Esophagus muscularis mucosa (tissue), 4 donors: ENCODE data around the gene PIK3C2A. TPM values are rescaled to one million over a fixed set of nuclear protein-coding genes. Genes with fewer than 3 reads are reported as not detected.

Experiments
- DNase-seq: peaks from one replicate; pipeline ENCODE4 v3.0.0-alpha.2; 2017; ENCODE audit errors: extremely low spot score
- H3K27ac ChIP-seq, 4 donors: fragments of 200-600 bp; sonication (generic); replicated peaks in 1 of 4; 1 replicate in 3 of 4; 2 replicates in 1 of 4; pipeline ENCODE4 v1.5.1; 2016 to 2019; ENCODE audit warnings: mild to moderate bottlenecking in 1 of 4
- H3K27me3 ChIP-seq, 4 donors: fragments of 200-600 bp; sonication (generic); one replicate each; pipeline versions ENCODE4 v1.5.1 to v1.6.0; 2016 to 2019
- H3K36me3 ChIP-seq, 4 donors: fragments of 200-600 bp; sonication (generic); one replicate each; pipeline ENCODE4 v1.5.1; 2016 to 2019
- H3K4me1 ChIP-seq, 4 donors: fragments of 200-600 bp; sonication (generic); one replicate each; pipeline ENCODE4 v1.5.1; 2016 to 2019
- H3K4me3 ChIP-seq, 4 donors: fragments of 200-600 bp; sonication (generic); 1 replicate in 2 of 4; 2 replicates in 2 of 4; pipeline ENCODE4 v1.5.1; 2016 to 2019; ENCODE audit warnings: mild to moderate bottlenecking in 4 of 4, moderate library complexity in 1 of 4
- H3K9me3 ChIP-seq, 4 donors: fragments of 200-600 bp; sonication (generic); 1 replicate in 3 of 4; 2 replicates in 1 of 4; pipeline ENCODE4 v1.5.1; 2016 to 2019
- EP300 ChIP-seq: sonication (generic); formaldehyde crosslinking; IDR thresholded peaks from one replicate; pipeline ENCODE4 v1.6.1; 2017; ENCODE audit warnings: antibody characterized with exemption
- POLR2A ChIP-seq: fragments of 450-650 bp; IDR thresholded peaks from one replicate; pipeline ENCODE4 v1.6.1; 2017; ENCODE audit warnings: antibody characterized with exemption, moderate library complexity, mild to moderate bottlenecking, low read depth
- POLR2AphosphoS5 ChIP-seq, 2 donors: sonication (generic); formaldehyde crosslinking; IDR thresholded peaks; one replicate each; pipeline ENCODE4 v1.6.1; 2017; ENCODE audit warnings: antibody characterized with exemption in 2 of 2
- WGBS: methylation state at CpG from one replicate; pipeline ENCODE4 v1.1.5; 2018; 5-methylcytosine and 5-hydroxymethylcytosine counted together
- intact Hi-C: fragments of 100-400 bp; cut with DNase I; formaldehyde crosslinking; loops from one replicate; pipeline ENCODE4 v1.15.1; 2023
- total RNA-seq, 4 donors: library from RNA; depleted of rRNA; stranded (reverse); fragments of >200 nt; gene quantifications; one replicate each; pipeline versions ENCODE4 v1.1.0 to v1.2.1, GENCODE V29; 2016
- TF ChIP-seq, protein P1 (sequence below), 3 experiments: fragments of 200-600 bp in 2 of 3; fragments of 450-650 bp in 1 of 3; sonication (generic) in 2 of 3; IDR thresholded peaks; one replicate each; pipeline ENCODE4 v1.5.1; 2017 to 2019; ENCODE audit warnings: antibody characterized with exemption in 3 of 3, mild to moderate bottlenecking in 2 of 3, moderate library complexity in 1 of 3

The PIK3C2A gene
- total RNA-seq, 4 donors from 2014 or later: 62.1 to 85.3 (median 72.7) TPM

DNA sequence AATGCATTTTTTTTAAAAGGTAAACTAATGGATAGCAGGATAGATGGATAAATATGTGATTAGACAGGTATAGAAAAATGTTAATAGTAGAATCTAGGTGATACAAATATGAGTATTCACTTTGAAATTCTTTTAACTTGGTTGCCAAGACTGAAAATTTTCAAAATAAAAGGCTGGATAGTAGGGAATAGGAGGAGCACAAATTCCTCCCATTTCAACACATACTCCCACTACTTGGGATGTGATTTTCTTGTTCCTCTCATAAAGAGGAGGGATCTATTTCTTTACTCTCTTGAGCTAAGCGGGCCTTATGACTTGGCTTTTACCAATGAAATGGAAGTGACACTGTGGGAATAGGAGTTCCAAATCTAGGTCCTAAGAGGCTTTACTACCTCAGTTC lies 35.9 kb downstream of the PIK3C2A start:
- H3K4me1 ChIP-seq: peaks cover 14 to 21% (median 19%) of the 10 kb centered on the region in 4 donors
- TF ChIP-seq EP300 (no peak), POLR2A (no peak), POLR2AphosphoS5 (IDR thresholded peaks at IDR 0.05) (no peak)
- TF ChIP-seq, protein P1, sequence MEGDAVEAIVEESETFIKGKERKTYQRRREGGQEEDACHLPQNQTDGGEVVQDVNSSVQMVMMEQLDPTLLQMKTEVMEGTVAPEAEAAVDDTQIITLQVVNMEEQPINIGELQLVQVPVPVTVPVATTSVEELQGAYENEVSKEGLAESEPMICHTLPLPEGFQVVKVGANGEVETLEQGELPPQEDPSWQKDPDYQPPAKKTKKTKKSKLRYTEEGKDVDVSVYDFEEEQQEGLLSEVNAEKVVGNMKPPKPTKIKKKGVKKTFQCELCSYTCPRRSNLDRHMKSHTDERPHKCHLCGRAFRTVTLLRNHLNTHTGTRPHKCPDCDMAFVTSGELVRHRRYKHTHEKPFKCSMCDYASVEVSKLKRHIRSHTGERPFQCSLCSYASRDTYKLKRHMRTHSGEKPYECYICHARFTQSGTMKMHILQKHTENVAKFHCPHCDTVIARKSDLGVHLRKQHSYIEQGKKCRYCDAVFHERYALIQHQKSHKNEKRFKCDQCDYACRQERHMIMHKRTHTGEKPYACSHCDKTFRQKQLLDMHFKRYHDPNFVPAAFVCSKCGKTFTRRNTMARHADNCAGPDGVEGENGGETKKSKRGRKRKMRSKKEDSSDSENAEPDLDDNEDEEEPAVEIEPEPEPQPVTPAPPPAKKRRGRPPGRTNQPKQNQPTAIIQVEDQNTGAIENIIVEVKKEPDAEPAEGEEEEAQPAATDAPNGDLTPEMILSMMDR (IDR thresholded peaks at IDR 0.05): no peak
- peaks cover 3 to 24% (median 14%) of the 10 kb centered on the region in 4 donors for H3K36me3 ChIP-seq
- H3K4me3 ChIP-seq: no peak overlapping the region
- DNase-seq: no peak
- no peaks in the 10 kb centered on the region for H3K27me3 ChIP-seq
- no peaks in the 10 kb centered on the region for H3K9me3 ChIP-seq
- intact Hi-C loops: no loop called here
- WGBS: 95% methylated on average over 1 of the region's 1 CpG
- no peak overlapping the region for H3K27ac ChIP-seq

- H3K27ac ChIP-seq: peak overlapping the region in 1 of 4 donors; percentile 29
- H3K4me3 ChIP-seq: no peak overlapping the region
- 73% methylated on average over 2 of the region's 2 CpGs for WGBS
- peaks cover 3 to 25% (median 14%) of the 10 kb centered on the region in 4 donors for H3K36me3 ChIP-seq
- H3K4me1 ChIP-seq: peaks cover 14 to 21% (median 19%) of the 10 kb centered on the region in 4 donors
- TF ChIP-seq, protein P1 (IDR thresholded peaks at IDR 0.05): no peak
- no peak for TF ChIP-seq POLR2A
- TF ChIP-seq EP300: no peak
- no peak for TF ChIP-seq POLR2AphosphoS5 (IDR thresholded peaks at IDR 0.05)
- DNase-seq: no peak
- no peaks in the 10 kb centered on the region for H3K9me3 ChIP-seq
- no peaks in the 10 kb centered on the region for H3K27me3 ChIP-seq
- intact Hi-C loops: no loop called here
Observed at GRCh38 chr11:17171343-17171742, 36.4 kb downstream of the PIK3C2A start.

GRCh38 chr11:17169876-17170275 lies 37.9 kb downstream of the PIK3C2A start:
- TF ChIP-seq POLR2A: no peak
- no peak for TF ChIP-seq POLR2AphosphoS5 (IDR thresholded peaks at IDR 0.05)
- TF ChIP-seq EP300: no peak
- TF ChIP-seq, protein P1 (IDR thresholded peaks at IDR 0.05): no peak
- Histone ChIP-seq H3K36me3 (peaks cover 3 to 25% (median 14%) of the 10 kb centered on the region in 4 donors), H3K27me3 (no peaks in the 10 kb centered on the region), H3K4me1 (peaks cover 23 to 32% (median 25%) of the 10 kb centered on the region in 4 donors), H3K27ac (no peak overlapping the region), H3K4me3 (no peak overlapping the region), H3K9me3 (no peaks in the 10 kb centered on the region)
- 97% methylated on average over 1 of the region's 1 CpG for WGBS
- no peak for DNase-seq
- intact Hi-C loops: no loop called here

GRCh38 chr11:17165247-17165890 lies 42.4 kb downstream of the PIK3C2A start:
- Histone ChIP-seq H3K4me1 (peaks cover 41 to 57% (median 45%) of the 10 kb centered on the region in 4 donors), H3K36me3 (peaks cover 3 to 28% (median 14%) of the 10 kb centered on the region in 4 donors), H3K9me3 (no peaks in the 10 kb centered on the region), H3K4me3 (no peak overlapping the region), H3K27me3 (no peaks in the 10 kb centered on the region), H3K27ac (peak overlapping the region; percentile 6 to 25 (median 14))
- intact Hi-C loops: no loop called here
- no peak for TF ChIP-seq POLR2A
- TF ChIP-seq EP300: no peak
- no peak for DNase-seq
- 98% methylated on average over 9 of the region's 11 CpGs for WGBS

DNA sequence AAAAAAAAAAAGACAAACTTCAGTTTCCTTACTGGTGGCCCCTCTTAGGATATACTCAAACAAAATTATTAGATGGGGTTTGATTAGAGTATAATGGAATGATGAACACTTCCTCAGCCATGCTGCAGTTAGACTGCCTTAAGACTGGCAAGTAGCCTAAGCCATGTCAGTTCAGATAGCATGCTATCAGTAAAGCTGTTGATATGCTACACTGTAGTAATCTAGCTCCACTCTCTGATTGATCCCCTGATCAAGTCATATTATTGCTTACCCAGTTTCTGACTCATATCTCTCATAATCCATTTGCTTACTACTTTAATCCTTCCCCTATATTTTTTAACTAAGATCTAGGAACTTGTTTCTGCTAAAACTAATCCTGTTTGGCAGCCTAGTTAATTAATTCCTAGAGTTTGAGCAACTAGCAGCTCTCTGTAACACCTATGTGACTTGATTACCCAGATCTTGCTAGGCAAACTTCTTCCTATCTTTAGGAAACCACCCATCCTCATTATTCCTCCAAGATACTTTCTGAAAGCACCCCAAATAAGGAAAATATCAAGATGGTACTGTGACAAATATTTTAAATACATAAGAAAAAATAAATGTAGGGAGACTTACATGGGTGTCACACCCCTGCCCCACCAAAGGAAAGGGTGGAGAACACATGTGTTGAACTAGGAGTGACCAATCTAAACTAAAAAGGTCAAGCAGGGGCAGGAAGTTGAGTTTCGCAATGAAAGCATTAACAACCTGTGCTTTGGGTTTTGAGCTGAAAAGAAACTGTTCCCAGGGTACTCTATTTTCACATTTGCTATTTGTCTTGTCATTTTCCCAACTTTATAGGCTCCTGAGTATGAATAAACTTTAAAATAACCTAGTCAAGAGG lies 43.2 kb downstream of the PIK3C2A start:
- Histone ChIP-seq H3K9me3 (no peaks in the 10 kb centered on the region), H3K4me3 (no peak overlapping the region), H3K27me3 (no peaks in the 10 kb centered on the region), H3K4me1 (peaks cover 48 to 64% (median 50%) of the 10 kb centered on the region in 4 donors), H3K36me3 (peaks cover 3 to 28% (median 14%) of the 10 kb centered on the region in 4 donors), H3K27ac (peak overlapping the region; percentile 6 to 25 (median 14))
- no peak for DNase-seq
- intact Hi-C loops: no loop called here
- WGBS: 78% methylated on average over 1 of the region's 1 CpG
- TF ChIP-seq POLR2A (no peak), POLR2AphosphoS5 (IDR thresholded peaks at IDR 0.05) (no peak), EP300 (no peak)
- TF ChIP-seq, protein P1 (IDR thresholded peaks at IDR 0.05): no peak
